SK-N-SH (cell line): ENCODE measurements around the gene STKLD1. TPM values are rescaled to one million over a fixed set of nuclear protein-coding genes. Genes with fewer than 3 reads are reported as not detected.

Source experiments
- CTCF ChIA-PET: fragments of 300-600, 350-600 bp; formaldehyde crosslinking; extraction: SDS; loops from one replicate; lab custom pipeline; 2021; lab: Yijun Ruan, JAX
- POLR2A ChIA-PET: fragments of 350-600 bp; sonication (Branson Sonifier 250); formaldehyde crosslinking; extraction: SDS; loops from one replicate; lab custom pipeline; 2020; ENCODE audit warnings: antibody characterized with exemption, inconsistent platforms; lab: Yijun Ruan, JAX
- DNase-seq: peaks from one replicate; pipeline ENCODE4 v3.0.0; 2012
- H2AFZ ChIP-seq: fragments of 200-600 bp; sonication (generic); 2 replicates; pipeline ENCODE4 v1.8.1; 2016; ENCODE audit warnings: antibody characterized with exemption, mild to moderate bottlenecking, low read depth
- H3F3A ChIP-seq: fragments of 200-600 bp; sonication (generic); replicated peaks from 2 replicates; pipeline ENCODE3; 2016; ENCODE audit warnings: antibody characterized with exemption, mild to moderate bottlenecking; ENCODE audit not compliant: insufficient read depth
- H3K27ac ChIP-seq, 2 experiments: fragments of 200-500 bp in 1 of 2; fragments of 200-600 bp in 1 of 2; sonication (Bioruptor generic) in 1 of 2; sonication (generic), shearing (Covaris generic) in 1 of 2; 2 replicates each; pipeline versions ENCODE4 v1.5.1 to v1.6.1; 2014 to 2016; ENCODE audit warnings: low read depth in 2 of 2, inconsistent platforms in 1 of 2, low read length in 1 of 2, mild to moderate bottlenecking in 1 of 2, mixed read lengths in 1 of 2
- H3K27me3 ChIP-seq: fragments of 200-600 bp; sonication (generic), shearing (Covaris generic); 2 replicates; pipeline ENCODE4 v1.6.1; 2016; ENCODE audit warnings: mixed run types; ENCODE audit not compliant: insufficient read depth
- H3K36me3 ChIP-seq, 2 experiments: fragments of 200-500 bp in 1 of 2; fragments of 200-600 bp in 1 of 2; sonication (Bioruptor generic) in 1 of 2; sonication (generic) in 1 of 2; replicated peaks in 1 of 2; 2 replicates each; pipeline versions ENCODE3 to v1.5.1; 2014 to 2016; ENCODE audit warnings: low read length in 1 of 2, mild to moderate bottlenecking in 1 of 2; ENCODE audit not compliant: insufficient read depth in 2 of 2, control insufficient read depth in 1 of 2
- H3K4me1 ChIP-seq, 2 experiments: fragments of 200-500 bp in 1 of 2; fragments of 200-600 bp in 1 of 2; sonication (Bioruptor generic) in 1 of 2; sonication (generic), shearing (Covaris generic) in 1 of 2; 2 replicates each; pipeline versions ENCODE4 v1.5.1 to v1.6.1; 2014 to 2016; ENCODE audit warnings: low read depth in 1 of 2, low read length in 1 of 2, mixed run types in 1 of 2; ENCODE audit not compliant: insufficient read depth in 2 of 2, control insufficient read depth in 1 of 2
- H3K4me2 ChIP-seq: fragments of 200-600 bp; sonication (generic), shearing (Covaris generic); 2 replicates; pipeline ENCODE4 v1.6.1; 2017; ENCODE audit warnings: mixed run types
- H3K4me3 ChIP-seq, 2 experiments: fragments of 200-500 bp in 1 of 2; fragments of 200-600 bp in 1 of 2; sonication (Bioruptor generic) in 1 of 2; sonication (generic), shearing (Covaris generic) in 1 of 2; 2 replicates each; pipeline versions ENCODE4 v1.5.1 to v1.8.1; 2014 to 2016; ENCODE audit warnings: low read depth in 2 of 2, inconsistent platforms in 1 of 2, low read length in 1 of 2, mild to moderate bottlenecking in 1 of 2, mixed read lengths in 1 of 2, moderate library complexity in 1 of 2
- H3K79me2 ChIP-seq: fragments of 200-600 bp; sonication (generic); 2 replicates; pipeline ENCODE4 v1.8.1; 2017; ENCODE audit warnings: mild to moderate bottlenecking; ENCODE audit not compliant: insufficient read depth
- H3K9ac ChIP-seq: fragments of 200-600 bp; sonication (generic); 2 replicates; pipeline ENCODE4 v1.6.1; 2017; ENCODE audit warnings: mixed run types
- H3K9me2 ChIP-seq: fragments of 200-600 bp; sonication (generic); 2 replicates; pipeline ENCODE4 v1.6.1; 2017; ENCODE audit warnings: mixed run types
- H3K9me3 ChIP-seq: fragments of 200-600 bp; sonication (generic); 2 replicates; pipeline ENCODE4 v1.6.1; 2017; ENCODE audit warnings: mixed run types, mild to moderate bottlenecking, moderate library complexity
- H4K20me1 ChIP-seq: fragments of 200-600 bp; sonication (generic); 2 replicates; pipeline ENCODE4 v1.6.1; 2017; ENCODE audit warnings: mild to moderate bottlenecking, mixed run types; ENCODE audit not compliant: insufficient read depth
- CHD2 ChIP-seq: fragments of 150-350 bp; IDR thresholded peaks from 2 replicates; pipeline ENCODE4 v1.6.1; 2018; ENCODE audit warnings: low read length; ENCODE audit not compliant: partially characterized antibody
- EZH2phosphoT487 ChIP-seq: fragments of 200-600 bp; sonication (generic); IDR thresholded peaks from 2 replicates; pipeline ENCODE4 v1.6.1; 2017; ENCODE audit warnings: low read depth, mixed run types, mild to moderate bottlenecking, antibody characterized with exemption, moderate library complexity, borderline replicate concordance
- FOXJ3 ChIP-seq: sonication (generic); formaldehyde crosslinking; IDR thresholded peaks from 2 replicates; pipeline ENCODE4 v1.5.1; 2020; ENCODE audit warnings: mild to moderate bottlenecking, missing genetic modification reagents
- GATA2 ChIP-seq: sonication (generic); formaldehyde crosslinking; IDR thresholded peaks from 2 replicates; pipeline ENCODE4 v1.5.0; 2020; ENCODE audit warnings: mild to moderate bottlenecking, missing genetic modification reagents
- IRF3 ChIP-seq: fragments of 150-350 bp; IDR thresholded peaks from 2 replicates; pipeline ENCODE4 v1.6.1; 2016; ENCODE audit warnings: mild to moderate bottlenecking, low read depth, low read length
- JUND ChIP-seq: IDR thresholded peaks from 2 replicates; pipeline ENCODE4 v1.4.0; 2012
- MAX ChIP-seq: IDR thresholded peaks from 2 replicates; pipeline ENCODE4 v1.4.0; 2012; ENCODE audit warnings: low read depth
- NFIC ChIP-seq: IDR thresholded peaks from 2 replicates; pipeline ENCODE4 v1.4.0; 2012; ENCODE audit warnings: borderline replicate concordance
- POLR2AphosphoS5 ChIP-seq: IDR thresholded peaks from 2 replicates; pipeline ENCODE4 v1.6.1; 2012; ENCODE audit warnings: low read depth, low read length
- RAD21 ChIP-seq: IDR thresholded peaks from 2 replicates; pipeline ENCODE4 v1.6.1; 2012; ENCODE audit warnings: mild to moderate bottlenecking, low read length
- RCOR1 ChIP-seq: fragments of 150-350 bp; IDR thresholded peaks from 2 replicates; pipeline ENCODE4 v1.6.1; 2017; ENCODE audit warnings: antibody characterized with exemption, low read length
- RFX5 ChIP-seq: IDR thresholded peaks from 2 replicates; pipeline ENCODE4 v1.6.1; 2012; ENCODE audit warnings: mild to moderate bottlenecking, improper control_type of control experiment, low read length
- SIN3A ChIP-seq: IDR thresholded peaks from 2 replicates; pipeline ENCODE4 v1.6.1; 2012; ENCODE audit warnings: low read depth, mild to moderate bottlenecking, low read length, moderate library complexity, borderline replicate concordance
- TAF1 ChIP-seq: IDR thresholded peaks from 2 replicates; pipeline ENCODE4 v1.6.1; 2012; ENCODE audit warnings: low read depth, mild to moderate bottlenecking, low read length, moderate library complexity, borderline replicate concordance
- TCF12 ChIP-seq: IDR thresholded peaks from 2 replicates; pipeline ENCODE4 v1.4.0; 2012
- USF1 ChIP-seq: IDR thresholded peaks from 2 replicates; pipeline ENCODE4 v1.4.0; 2012; ENCODE audit warnings: low read depth, borderline replicate concordance
- USF2 ChIP-seq: fragments of 150-350 bp; IDR thresholded peaks from 2 replicates; pipeline ENCODE4 v1.6.1; 2017; ENCODE audit warnings: antibody characterized with exemption, low read length, low read depth, borderline replicate concordance
- YY1 ChIP-seq: IDR thresholded peaks from 2 replicates; pipeline ENCODE4 v1.4.0; 2012; ENCODE audit warnings: low read depth, mild to moderate bottlenecking
- WGBS: methylation state at CpG from one replicate; pipeline ENCODE4 v1.1.6; 2017; ENCODE audit warnings: low lambda C conversion rate; 5-methylcytosine and 5-hydroxymethylcytosine counted together
- polyA plus RNA-seq, 3 experiments: library from polyadenylated mRNA; depleted of rRNA; stranded (reverse); fragments of >200 nt; gene quantifications; 2 replicates each; pipeline ENCODE4 v1.2.3, GENCODE V29; 2012
- TF ChIP-seq, protein P1 (sequence below): IDR thresholded peaks from 2 replicates; pipeline ENCODE4; 2012
- TF ChIP-seq, protein P2 (sequence below): fragments of 200-600 bp; sonication (generic); IDR thresholded peaks from 2 replicates; pipeline ENCODE4 v1.6.1; 2017; ENCODE audit warnings: antibody characterized with exemption, mild to moderate bottlenecking, moderate library complexity

The STKLD1 gene
- polyA plus RNA-seq, 1 of the 3 experiments (the other 2 are of a cell fraction) = 2.3 TPM

GRCh38 chr9:133408042-133408441, 31.9 kb downstream of the STKLD1 start:
- ChIA-PET CTCF (interaction anchor here (1.2 to 1.4 kb wide), 3 partner anchors 51 to 82 kb away, joined by 3 to 4 read pairs (median 3); partner anchors contain the start of gene SLC2A6), POLR2A (no interaction called here)
- Histone ChIP-seq H3K9ac (no peak overlapping the region), H3K36me3 (peaks cover 32 to 54% of the 10 kb centered on the region in 2 experiments), H3K4me1 (no peaks in the 10 kb centered on the region), H3K4me3 (no peak overlapping the region), H3K27ac (no peak overlapping the region)
- TF ChIP-seq, protein P1, sequence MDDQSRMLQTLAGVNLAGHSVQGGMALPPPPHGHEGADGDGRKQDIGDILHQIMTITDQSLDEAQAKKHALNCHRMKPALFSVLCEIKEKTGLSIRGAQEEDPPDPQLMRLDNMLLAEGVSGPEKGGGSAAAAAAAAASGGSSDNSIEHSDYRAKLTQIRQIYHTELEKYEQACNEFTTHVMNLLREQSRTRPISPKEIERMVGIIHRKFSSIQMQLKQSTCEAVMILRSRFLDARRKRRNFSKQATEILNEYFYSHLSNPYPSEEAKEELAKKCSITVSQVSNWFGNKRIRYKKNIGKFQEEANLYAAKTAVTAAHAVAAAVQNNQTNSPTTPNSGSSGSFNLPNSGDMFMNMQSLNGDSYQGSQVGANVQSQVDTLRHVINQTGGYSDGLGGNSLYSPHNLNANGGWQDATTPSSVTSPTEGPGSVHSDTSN = no peak
- TF ChIP-seq RCOR1 (no peak), USF2 (no peak), JUND (no peak), NFIC (no peak), TCF12 (no peak), TAF1 (no peak), CHD2 (no peak), IRF3 (no peak), GATA2 (CRISPR knock-in tag) (no peak), MAX (no peak), EZH2phosphoT487 (no peak), RFX5 (no peak), FOXJ3 (CRISPR knock-in tag) (no peak), SIN3A (no peak), USF1 (no peak), RAD21 (no peak), YY1 (no peak), POLR2AphosphoS5 (no peak)
- TF ChIP-seq, protein P2, sequence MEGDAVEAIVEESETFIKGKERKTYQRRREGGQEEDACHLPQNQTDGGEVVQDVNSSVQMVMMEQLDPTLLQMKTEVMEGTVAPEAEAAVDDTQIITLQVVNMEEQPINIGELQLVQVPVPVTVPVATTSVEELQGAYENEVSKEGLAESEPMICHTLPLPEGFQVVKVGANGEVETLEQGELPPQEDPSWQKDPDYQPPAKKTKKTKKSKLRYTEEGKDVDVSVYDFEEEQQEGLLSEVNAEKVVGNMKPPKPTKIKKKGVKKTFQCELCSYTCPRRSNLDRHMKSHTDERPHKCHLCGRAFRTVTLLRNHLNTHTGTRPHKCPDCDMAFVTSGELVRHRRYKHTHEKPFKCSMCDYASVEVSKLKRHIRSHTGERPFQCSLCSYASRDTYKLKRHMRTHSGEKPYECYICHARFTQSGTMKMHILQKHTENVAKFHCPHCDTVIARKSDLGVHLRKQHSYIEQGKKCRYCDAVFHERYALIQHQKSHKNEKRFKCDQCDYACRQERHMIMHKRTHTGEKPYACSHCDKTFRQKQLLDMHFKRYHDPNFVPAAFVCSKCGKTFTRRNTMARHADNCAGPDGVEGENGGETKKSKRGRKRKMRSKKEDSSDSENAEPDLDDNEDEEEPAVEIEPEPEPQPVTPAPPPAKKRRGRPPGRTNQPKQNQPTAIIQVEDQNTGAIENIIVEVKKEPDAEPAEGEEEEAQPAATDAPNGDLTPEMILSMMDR = no peak
- TF ChIP-seq, all 33 proteins: peak for 0
- 0 out of 2 replicates have a peak, but pooled peaks cover 6% of the 10 kb centered on the region for H3K79me2 ChIP-seq
- H3F3A ChIP-seq = peaks cover 4% of the 10 kb centered on the region
- no peak overlapping the region for H3K4me2 ChIP-seq
- WGBS = 67% methylated on average over 1 of the region's 1 CpG
- DNase-seq = no peak
- H3K9me2 ChIP-seq = no peaks in the 10 kb centered on the region
- H4K20me1 ChIP-seq = no peaks in the 10 kb centered on the region
- H3K9me3 ChIP-seq = no peaks in the 10 kb centered on the region
- no peaks in the 10 kb centered on the region for H3K27me3 ChIP-seq
- H2AFZ ChIP-seq = no peak overlapping the region
